Vagina (tissue), 2 donors: ENCODE data around the gene MARCHF11. TPM values are rescaled to one million over a fixed set of nuclear protein-coding genes. Genes with fewer than 3 reads are reported as not detected.

Source experiments
- DNase-seq, 2 donors: peaks; one replicate each; pipeline ENCODE4 v3.0.0-alpha.2; 2017; ENCODE audit errors: extremely low spot score in 2 of 2
- H3K27ac ChIP-seq: fragments of 200-600 bp; sonication (generic); one replicate; pipeline ENCODE4 v1.5.1; 2019
- H3K27me3 ChIP-seq: fragments of 200-600 bp; sonication (generic); one replicate; pipeline ENCODE4 v1.5.1; 2019
- H3K36me3 ChIP-seq, 2 donors: fragments of 200-600 bp; sonication (generic); one replicate each; pipeline ENCODE4 v1.5.1; 2017 to 2019
- H3K4me1 ChIP-seq: fragments of 200-600 bp; sonication (generic); one replicate; pipeline ENCODE4 v1.5.1; 2019
- H3K4me3 ChIP-seq, 2 donors: fragments of 200-600 bp; sonication (generic); 1 replicate in 1 of 2; 2 replicates in 1 of 2; pipeline ENCODE4 v1.5.1; 2016 to 2019
- H3K9me3 ChIP-seq: fragments of 200-600 bp; sonication (generic); one replicate; pipeline ENCODE4 v1.5.1; 2019
- CTCF ChIP-seq, 3 experiments: fragments of 450-650 bp in 2 of 3; fragments of 200-600 bp in 1 of 3; sonication (generic) in 1 of 3; IDR thresholded peaks; one replicate each; pipeline ENCODE4 v1.5.1; 2017 to 2019; ENCODE audit warnings: antibody characterized with exemption in 3 of 3, mild to moderate bottlenecking in 2 of 3, moderate library complexity in 2 of 3
- POLR2A ChIP-seq, 2 donors: fragments of 450-650 bp; IDR thresholded peaks; one replicate each; pipeline ENCODE4 v1.6.1; 2017; ENCODE audit warnings: antibody characterized with exemption in 2 of 2, mild to moderate bottlenecking in 2 of 2, moderate library complexity in 2 of 2
- POLR2AphosphoS5 ChIP-seq, 2 donors: sonication (generic); formaldehyde crosslinking; IDR thresholded peaks; one replicate each; pipeline ENCODE4 v1.9.0; 2017; ENCODE audit warnings: antibody characterized with exemption in 2 of 2, mild to moderate bottlenecking in 2 of 2, low read depth in 1 of 2; ENCODE audit not compliant: insufficient read depth in 1 of 2
- intact Hi-C: fragments of 100-400 bp; cut with DNase I; formaldehyde crosslinking; loops from one replicate; pipeline ENCODE4 v1.15.1; 2023
- total RNA-seq: library from RNA; depleted of rRNA; stranded (reverse); fragments of >200 nt; gene quantifications from one replicate; pipeline ENCODE4 v1.2.3, GENCODE V29; 2016

The MARCHF11 gene
- total RNA-seq, 1 donor from 2014 or later: not detected

DNA sequence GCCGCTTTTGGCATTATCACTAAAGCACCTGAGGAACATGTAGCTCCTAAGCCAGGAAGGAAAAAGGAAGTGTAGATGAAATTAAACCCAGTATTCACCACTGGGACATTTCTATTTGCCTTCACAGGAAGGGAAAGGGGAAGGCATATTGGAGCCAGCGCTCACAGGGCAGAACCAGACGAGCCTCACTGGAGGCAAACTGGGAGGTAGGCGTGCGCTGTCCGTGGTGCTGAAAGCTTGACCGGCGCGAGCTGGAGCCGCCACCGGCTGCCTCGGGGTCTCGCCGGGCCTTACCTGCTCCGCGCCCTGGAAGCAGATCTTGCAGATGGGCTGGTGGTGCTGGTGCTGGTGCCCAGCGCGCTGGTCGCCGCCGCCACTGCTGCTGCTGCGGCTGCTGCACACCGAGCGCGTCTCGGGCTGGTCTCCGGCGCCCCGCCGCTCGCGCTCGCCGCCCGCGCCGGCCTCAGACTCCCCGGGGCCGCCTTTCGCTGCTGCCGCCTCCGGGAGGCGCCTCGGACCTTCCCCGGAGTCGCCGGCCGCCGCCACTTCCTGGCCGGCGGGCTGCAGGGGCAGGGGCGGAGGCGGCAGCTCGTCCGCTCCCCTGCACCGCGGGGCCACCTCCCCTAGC lies 732 bp downstream of the MARCHF11 start:
- H3K4me1 ChIP-seq: no peaks in the 10 kb centered on the region
- intact Hi-C loops: no loop called here
- DNase-seq: no peak
- no peak for TF ChIP-seq CTCF (IDR thresholded peaks at IDR 0.05)
- no peak for TF ChIP-seq POLR2A (IDR thresholded peaks at IDR 0.05)
- no peak for TF ChIP-seq POLR2AphosphoS5 (IDR thresholded peaks at IDR 0.05; ENCODE audit: insufficient read depth in 1 of 2, low read depth in 1 of 2)
- no peaks in the 10 kb centered on the region for H3K9me3 ChIP-seq
- H3K27me3 ChIP-seq: no peaks in the 10 kb centered on the region
- no peak overlapping the region for H3K27ac ChIP-seq
- H3K36me3 ChIP-seq: no peaks in the 10 kb centered on the region
- H3K4me3 ChIP-seq: peak overlapping the region in 1 of 2 donors; percentile 22

GRCh38 chr5:16169550-16169949 lies 10.0 kb downstream of the MARCHF11 start:
- TF ChIP-seq POLR2AphosphoS5 (IDR thresholded peaks at IDR 0.05; ENCODE audit: insufficient read depth in 1 of 2, low read depth in 1 of 2): no peak
- TF ChIP-seq POLR2A (IDR thresholded peaks at IDR 0.05): no peak
- TF ChIP-seq CTCF (IDR thresholded peaks at IDR 0.05): no peak
- Histone ChIP-seq H3K27ac (no peak overlapping the region), H3K9me3 (no peaks in the 10 kb centered on the region), H3K4me1 (no peaks in the 10 kb centered on the region), H3K27me3 (no peaks in the 10 kb centered on the region), H3K4me3 (no peak overlapping the region), H3K36me3 (no peaks in the 10 kb centered on the region)
- no peak for DNase-seq
- intact Hi-C loops: no loop called here

GRCh38 chr5:16160706-16161105 lies 18.9 kb downstream of the MARCHF11 start:
- intact Hi-C loops: no loop called here
- H3K4me3 ChIP-seq: no peak overlapping the region
- no peaks in the 10 kb centered on the region for H3K9me3 ChIP-seq
- TF ChIP-seq CTCF (IDR thresholded peaks at IDR 0.05) (peak in 2 of 3 experiments; percentile 7 to 50), POLR2AphosphoS5 (IDR thresholded peaks at IDR 0.05; ENCODE audit: insufficient read depth in 1 of 2, low read depth in 1 of 2) (no peak)
- no peaks in the 10 kb centered on the region for H3K27me3 ChIP-seq
- no peaks in the 10 kb centered on the region for H3K36me3 ChIP-seq
- no peaks in the 10 kb centered on the region for H3K4me1 ChIP-seq
- no peak for DNase-seq
- H3K27ac ChIP-seq: no peak overlapping the region

DNA sequence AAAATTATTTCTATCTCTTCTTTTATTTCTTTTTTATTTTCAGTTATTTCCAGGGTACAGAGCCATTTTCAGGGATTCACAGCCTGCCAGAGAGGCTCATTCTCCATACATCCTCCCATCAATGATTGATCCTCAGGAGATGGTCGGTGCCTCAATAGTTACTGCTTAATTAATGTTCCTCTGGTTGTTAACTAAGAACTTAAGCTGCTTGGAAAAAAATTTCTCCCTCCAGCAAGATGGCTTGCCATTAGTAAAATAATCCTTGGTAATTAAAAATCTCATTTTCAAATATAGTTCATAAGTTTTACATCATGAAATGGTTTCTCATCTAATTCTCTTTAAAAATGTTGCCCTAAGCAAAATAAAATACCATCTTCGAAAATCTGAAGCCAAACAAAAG lies 20.0 kb downstream of the MARCHF11 start:
- no peak overlapping the region for H3K4me3 ChIP-seq
- DNase-seq: no peak
- intact Hi-C loops: no loop called here
- H3K27ac ChIP-seq: no peak overlapping the region
- H3K27me3 ChIP-seq: no peaks in the 10 kb centered on the region
- no peaks in the 10 kb centered on the region for H3K9me3 ChIP-seq
- TF ChIP-seq POLR2AphosphoS5 (IDR thresholded peaks at IDR 0.05; ENCODE audit: insufficient read depth in 1 of 2, low read depth in 1 of 2): no peak
- TF ChIP-seq CTCF (IDR thresholded peaks at IDR 0.05): no peak
- no peak for TF ChIP-seq POLR2A (IDR thresholded peaks at IDR 0.05)
- H3K36me3 ChIP-seq: no peaks in the 10 kb centered on the region
- no peaks in the 10 kb centered on the region for H3K4me1 ChIP-seq

DNA sequence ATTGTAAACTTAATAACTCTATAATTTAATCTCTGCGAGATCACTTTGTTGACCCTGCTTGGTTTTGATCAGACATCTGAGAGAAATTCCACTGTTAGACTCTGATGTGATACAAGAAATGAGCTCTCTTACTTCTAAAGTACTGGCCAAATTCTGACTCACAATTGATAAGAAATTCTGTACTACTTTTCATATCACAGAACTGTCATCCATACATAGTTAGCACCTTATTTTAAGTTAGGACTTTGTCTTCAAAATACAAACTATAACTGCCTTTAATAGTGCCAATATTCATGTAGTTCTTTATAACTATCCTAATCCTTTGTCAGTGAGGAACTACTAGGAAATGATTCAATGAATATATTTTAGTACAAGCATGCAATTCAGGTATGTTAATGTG lies 23.4 kb downstream of the MARCHF11 start:
- no peaks in the 10 kb centered on the region for H3K27me3 ChIP-seq
- intact Hi-C loops: no loop called here
- no peak overlapping the region for H3K27ac ChIP-seq
- no peak overlapping the region for H3K4me3 ChIP-seq
- DNase-seq: no peak
- no peaks in the 10 kb centered on the region for H3K9me3 ChIP-seq
- TF ChIP-seq POLR2AphosphoS5 (IDR thresholded peaks at IDR 0.05; ENCODE audit: insufficient read depth in 1 of 2, low read depth in 1 of 2) (no peak), CTCF (IDR thresholded peaks at IDR 0.05) (no peak), POLR2A (IDR thresholded peaks at IDR 0.05) (no peak)
- H3K4me1 ChIP-seq: no peaks in the 10 kb centered on the region
- H3K36me3 ChIP-seq: no peaks in the 10 kb centered on the region
